ENCODE results near the gene KREMEN1.

GRCh38 chr22:29078036-29078868 lies 5.4 kb downstream of the KREMEN1 start:
- TF ChIP-seq EZH2 (IDR thresholded peaks at IDR 0.05; ENCODE audit: borderline replicate concordance, insufficient read depth, low read depth, low read length, poor library complexity, severe bottlenecking) (no peak), CTCF (IDR thresholded peaks at IDR 0.05) (no peak)
